ENCODE results near the gene SLC39A12.

DNA sequence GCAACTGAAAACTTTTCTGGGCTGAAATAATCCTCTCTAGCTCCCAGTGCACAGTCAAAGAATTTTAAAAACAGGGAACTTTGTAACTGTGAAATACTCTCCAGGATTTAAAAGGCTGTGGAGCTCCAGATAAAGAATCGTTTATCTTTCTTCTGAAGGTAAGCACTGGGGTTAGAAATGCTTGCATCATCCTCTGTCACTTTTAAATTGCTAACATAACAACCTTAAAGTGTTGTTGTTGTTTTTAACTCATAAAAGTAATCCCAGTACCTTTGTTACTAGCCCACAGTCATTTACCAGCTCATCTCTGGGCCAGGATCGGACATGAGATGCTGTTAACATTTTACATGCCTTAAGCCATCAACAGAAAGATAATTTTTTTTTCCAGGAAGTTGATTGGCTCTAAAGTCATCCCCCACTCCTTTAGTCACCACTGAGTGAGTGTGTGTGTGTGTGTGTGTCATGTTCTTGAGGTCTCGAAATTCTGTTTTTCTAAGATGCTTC is at the start of gene SLC39A12:
- TF ChIP-seq, protein P1, sequence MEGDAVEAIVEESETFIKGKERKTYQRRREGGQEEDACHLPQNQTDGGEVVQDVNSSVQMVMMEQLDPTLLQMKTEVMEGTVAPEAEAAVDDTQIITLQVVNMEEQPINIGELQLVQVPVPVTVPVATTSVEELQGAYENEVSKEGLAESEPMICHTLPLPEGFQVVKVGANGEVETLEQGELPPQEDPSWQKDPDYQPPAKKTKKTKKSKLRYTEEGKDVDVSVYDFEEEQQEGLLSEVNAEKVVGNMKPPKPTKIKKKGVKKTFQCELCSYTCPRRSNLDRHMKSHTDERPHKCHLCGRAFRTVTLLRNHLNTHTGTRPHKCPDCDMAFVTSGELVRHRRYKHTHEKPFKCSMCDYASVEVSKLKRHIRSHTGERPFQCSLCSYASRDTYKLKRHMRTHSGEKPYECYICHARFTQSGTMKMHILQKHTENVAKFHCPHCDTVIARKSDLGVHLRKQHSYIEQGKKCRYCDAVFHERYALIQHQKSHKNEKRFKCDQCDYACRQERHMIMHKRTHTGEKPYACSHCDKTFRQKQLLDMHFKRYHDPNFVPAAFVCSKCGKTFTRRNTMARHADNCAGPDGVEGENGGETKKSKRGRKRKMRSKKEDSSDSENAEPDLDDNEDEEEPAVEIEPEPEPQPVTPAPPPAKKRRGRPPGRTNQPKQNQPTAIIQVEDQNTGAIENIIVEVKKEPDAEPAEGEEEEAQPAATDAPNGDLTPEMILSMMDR (conservative IDR thresholded peaks at IDR 0.05; ENCODE audit: low read depth in 2 of 2) = no peak
- TF ChIP-seq CREB1 (CRISPR knock-in tag; IDR thresholded peaks at IDR 0.05; ENCODE audit: low read depth) (no peak), EZH2phosphoT487 (IDR thresholded peaks at IDR 0.05; ENCODE audit: unreplicated experiment) (no peak), EZH2 (IDR thresholded peaks at IDR 0.05; ENCODE audit: low read depth, unreplicated experiment) (no peak), POLR2AphosphoS5 (IDR thresholded peaks at IDR 0.05; ENCODE audit: low read depth) (no peak), JUNB (IDR thresholded peaks at IDR 0.05; ENCODE audit: unreplicated experiment) (no peak), ZNF331 (CRISPR knock-in tag; IDR thresholded peaks at IDR 0.05; ENCODE audit: low read depth) (no peak), NANOG (IDR thresholded peaks at IDR 0.05; ENCODE audit: borderline replicate concordance) (no peak), STAT1 (IDR thresholded peaks at IDR 0.05; ENCODE audit: unreplicated experiment) (no peak)
- TF ChIP-seq, protein P2, sequence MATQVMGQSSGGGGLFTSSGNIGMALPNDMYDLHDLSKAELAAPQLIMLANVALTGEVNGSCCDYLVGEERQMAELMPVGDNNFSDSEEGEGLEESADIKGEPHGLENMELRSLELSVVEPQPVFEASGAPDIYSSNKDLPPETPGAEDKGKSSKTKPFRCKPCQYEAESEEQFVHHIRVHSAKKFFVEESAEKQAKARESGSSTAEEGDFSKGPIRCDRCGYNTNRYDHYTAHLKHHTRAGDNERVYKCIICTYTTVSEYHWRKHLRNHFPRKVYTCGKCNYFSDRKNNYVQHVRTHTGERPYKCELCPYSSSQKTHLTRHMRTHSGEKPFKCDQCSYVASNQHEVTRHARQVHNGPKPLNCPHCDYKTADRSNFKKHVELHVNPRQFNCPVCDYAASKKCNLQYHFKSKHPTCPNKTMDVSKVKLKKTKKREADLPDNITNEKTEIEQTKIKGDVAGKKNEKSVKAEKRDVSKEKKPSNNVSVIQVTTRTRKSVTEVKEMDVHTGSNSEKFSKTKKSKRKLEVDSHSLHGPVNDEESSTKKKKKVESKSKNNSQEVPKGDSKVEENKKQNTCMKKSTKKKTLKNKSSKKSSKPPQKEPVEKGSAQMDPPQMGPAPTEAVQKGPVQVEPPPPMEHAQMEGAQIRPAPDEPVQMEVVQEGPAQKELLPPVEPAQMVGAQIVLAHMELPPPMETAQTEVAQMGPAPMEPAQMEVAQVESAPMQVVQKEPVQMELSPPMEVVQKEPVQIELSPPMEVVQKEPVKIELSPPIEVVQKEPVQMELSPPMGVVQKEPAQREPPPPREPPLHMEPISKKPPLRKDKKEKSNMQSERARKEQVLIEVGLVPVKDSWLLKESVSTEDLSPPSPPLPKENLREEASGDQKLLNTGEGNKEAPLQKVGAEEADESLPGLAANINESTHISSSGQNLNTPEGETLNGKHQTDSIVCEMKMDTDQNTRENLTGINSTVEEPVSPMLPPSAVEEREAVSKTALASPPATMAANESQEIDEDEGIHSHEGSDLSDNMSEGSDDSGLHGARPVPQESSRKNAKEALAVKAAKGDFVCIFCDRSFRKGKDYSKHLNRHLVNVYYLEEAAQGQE (IDR thresholded peaks at IDR 0.05; ENCODE audit: unreplicated experiment) = no peak
- TF ChIP-seq, protein P3, sequence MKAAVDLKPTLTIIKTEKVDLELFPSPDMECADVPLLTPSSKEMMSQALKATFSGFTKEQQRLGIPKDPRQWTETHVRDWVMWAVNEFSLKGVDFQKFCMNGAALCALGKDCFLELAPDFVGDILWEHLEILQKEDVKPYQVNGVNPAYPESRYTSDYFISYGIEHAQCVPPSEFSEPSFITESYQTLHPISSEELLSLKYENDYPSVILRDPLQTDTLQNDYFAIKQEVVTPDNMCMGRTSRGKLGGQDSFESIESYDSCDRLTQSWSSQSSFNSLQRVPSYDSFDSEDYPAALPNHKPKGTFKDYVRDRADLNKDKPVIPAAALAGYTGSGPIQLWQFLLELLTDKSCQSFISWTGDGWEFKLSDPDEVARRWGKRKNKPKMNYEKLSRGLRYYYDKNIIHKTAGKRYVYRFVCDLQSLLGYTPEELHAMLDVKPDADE (IDR thresholded peaks at IDR 0.05) = no peak
